ENCODE data around the gene ARL5C.

The ARL5C gene

GRCh38 chr17:39200070-39200879, 34.3 kb upstream of the ARL5C start, which contains the start of gene RPL19:
Gene RPL19 (plus strand): TSS chr17:39200283. CDS start chr17:39200345, 62 bp downstream.
- CTCF ChIA-PET: interaction anchor here (0.7 to 18.9 kb wide), 10 partner anchors 9 to 333 kb away, joined by 3 to 733 read pairs (median 6); no protein-coding TSS in a partner anchor
- peak within 1 kb of the TSS; percentile 96 for H3K4me3 ChIP-seq (ENCODE audit: low read depth, low read length)
- peaks cover 12% of the 10 kb centered on the region; the same call in 1 of the 2 replicates for H3K4me1 ChIP-seq (ENCODE audit: control insufficient read depth, insufficient read depth, low read length)
- POLR2A ChIA-PET: interaction anchor here (0.5 to 2.6 kb wide), 64 partner anchors 10 to 691 kb away, joined by 3 to 42 read pairs (median 4); partner anchors contain the start of genes ARL5C, CDK12, EPOP and FBXL20
- H3K27ac ChIP-seq (ENCODE audit: extremely low read depth, low read depth, low read length): peak within 1 kb of the TSS; percentile 99
- no peaks in the 10 kb centered on the region for H3K9me3 ChIP-seq (ENCODE audit: control insufficient read depth, insufficient read depth, low read depth, low read length)
- H3K36me3 ChIP-seq (ENCODE audit: control insufficient read depth in 2 of 2, insufficient read depth in 1 of 2, low read length in 2 of 2): peaks cover 38 to 48% of the 10 kb centered on the region in 2 experiments
- TF ChIP-seq ZNF391 (tag by site-specific recombination; IDR thresholded peaks at IDR 0.05; ENCODE audit: borderline replicate concordance, low read depth) (no peak), ZNF776 (tag by site-specific recombination; IDR thresholded peaks at IDR 0.05; ENCODE audit: borderline replicate concordance) (no peak), ZNF707 (tag by site-specific recombination; IDR thresholded peaks at IDR 0.05) (no peak), ZNF394 (tag by site-specific recombination; IDR thresholded peaks at IDR 0.05; ENCODE audit: borderline replicate concordance) (no peak), FEZF1 (tag by site-specific recombination; IDR thresholded peaks at IDR 0.05) (no peak), ZNF18 (tag by site-specific recombination; IDR thresholded peaks at IDR 0.05) (no peak), ZNF169 (tag by site-specific recombination; IDR thresholded peaks at IDR 0.05) (no peak), ZFHX2 (tag by site-specific recombination; conservative IDR thresholded peaks at IDR 0.05) (no peak), ZNF175 (tag by site-specific recombination; IDR thresholded peaks at IDR 0.05) (no peak), BCL11A (tag by site-specific recombination; IDR thresholded peaks at IDR 0.05; ENCODE audit: low read depth) (no peak), ZNF140 (tag by site-specific recombination; IDR thresholded peaks at IDR 0.05) (no peak), ZNF2 (tag by site-specific recombination; IDR thresholded peaks at IDR 0.05) (no peak), ZBTB6 (tag by site-specific recombination; IDR thresholded peaks at IDR 0.05) (no peak), ZNF501 (tag by site-specific recombination; IDR thresholded peaks at IDR 0.05) (no peak), ZNF561 (tag by site-specific recombination; IDR thresholded peaks at IDR 0.05; ENCODE audit: borderline replicate concordance) (0 out of 2 replicates have a peak, but pooled peaks have one; percentile 7), ZNF560 (tag by site-specific recombination; IDR thresholded peaks at IDR 0.05; ENCODE audit: borderline replicate concordance) (no peak), ZBTB17 (tag by site-specific recombination; IDR thresholded peaks at IDR 0.05) (peak; percentile 61; the same call in 1 of the 2 replicates), ZNF571 (tag by site-specific recombination; IDR thresholded peaks at IDR 0.05) (no peak), HOXA7 (CRISPR knock-in tag; IDR thresholded peaks at IDR 0.05; ENCODE audit: borderline replicate concordance) (0 out of 2 replicates have a peak, but pooled peaks have one; percentile 52), ZNF639 (tag by site-specific recombination; IDR thresholded peaks at IDR 0.05) (peak; percentile 38), KLF9 (tag by site-specific recombination; IDR thresholded peaks at IDR 0.05; ENCODE audit: low read depth) (peak; percentile 70), ZNF280C (tag by site-specific recombination; IDR thresholded peaks at IDR 0.05) (no peak), ZNF704 (tag by site-specific recombination; IDR thresholded peaks at IDR 0.05) (no peak), KLF10 (tag by site-specific recombination; IDR thresholded peaks at IDR 0.05) (0 out of 2 replicates have a peak, but pooled peaks have one; percentile 65), ZNF155 (tag by site-specific recombination; IDR thresholded peaks at IDR 0.05) (no peak), TCF7L2 (IDR thresholded peaks at IDR 0.05; ENCODE audit: borderline replicate concordance, low read depth, low read length) (no peak), ZNF692 (tag by site-specific recombination; IDR thresholded peaks at IDR 0.05) (no peak)
